ENCODE results near the gene DENND2D. TPM values are rescaled to one million over a fixed set of nuclear protein-coding genes. Genes with fewer than 3 reads are reported as not detected.

DENND2D gene
- total and polyA plus RNA-seq, 2 experiments from 2014 or later = 2.5 to 3.0 TPM

- H3K4me1 Mint-ChIP-seq = peaks cover 16% of the 10 kb centered on the region
- no peaks in the 10 kb centered on the region for H3K27me3 Mint-ChIP-seq (ENCODE audit: insufficient read depth, low read depth, poor library complexity)
- ATAC-seq (no peak), DNase-seq (ENCODE audit: low spot score) (no peak)
- no peak overlapping the region for H3K27ac Mint-ChIP-seq
- H3F3A ChIP-seq (replicated peaks; ENCODE audit: low read depth) = no peaks in the 10 kb centered on the region
- no peak overlapping the region for H2AFZ ChIP-seq
- no peaks in the 10 kb centered on the region for H3K9me2 ChIP-seq (ENCODE audit: insufficient read depth)
- H3K36me3 Mint-ChIP-seq (ENCODE audit: low read depth) = peaks cover 23% of the 10 kb centered on the region
- TF ChIP-seq POLR2AphosphoS5 (IDR thresholded peaks at IDR 0.05; ENCODE audit: low read depth) (no peak), JUNB (IDR thresholded peaks at IDR 0.05; ENCODE audit: unreplicated experiment) (no peak), CTCF (conservative IDR thresholded peaks at IDR 0.05; ENCODE audit: low read depth in 2 of 2) (no peak), REST (IDR thresholded peaks at IDR 0.05; ENCODE audit: unreplicated experiment) (no peak), STAT1 (IDR thresholded peaks at IDR 0.05; ENCODE audit: unreplicated experiment) (no peak), ZNF462 (CRISPR knock-in tag; IDR thresholded peaks at IDR 0.05) (no peak), ETS1 (IDR thresholded peaks at IDR 0.05) (no peak), ZNF331 (CRISPR knock-in tag; IDR thresholded peaks at IDR 0.05; ENCODE audit: low read depth) (no peak), ZNF114 (CRISPR knock-in tag; IDR thresholded peaks at IDR 0.05) (no peak), EZH2phosphoT487 (IDR thresholded peaks at IDR 0.05; ENCODE audit: unreplicated experiment) (no peak), EZH2 (IDR thresholded peaks at IDR 0.05; ENCODE audit: low read depth, unreplicated experiment) (no peak), CREB1 (CRISPR knock-in tag; IDR thresholded peaks at IDR 0.05; ENCODE audit: low read depth) (no peak), NANOG (IDR thresholded peaks at IDR 0.05; ENCODE audit: borderline replicate concordance) (no peak)
- H3K79me2 ChIP-seq (replicated peaks; ENCODE audit: insufficient read depth) = peaks cover 83% of the 10 kb centered on the region
- H3K27me3 ChIP-seq (ENCODE audit: insufficient read depth) = no peaks in the 10 kb centered on the region
- H3K4me3 Mint-ChIP-seq = no peak overlapping the region
- no peaks in the 10 kb centered on the region for H3K9me3 Mint-ChIP-seq
- no peak overlapping the region for H3K4me3 ChIP-seq
- H3K27ac ChIP-seq (ENCODE audit: low read depth) = no peak overlapping the region
- no peak overlapping the region for H3K4me2 ChIP-seq
- peaks cover 5% of the 10 kb centered on the region for H4K20me1 ChIP-seq (replicated peaks; ENCODE audit: insufficient read depth)
- H3K36me3 ChIP-seq (ENCODE audit: insufficient read depth) = peaks cover 12% of the 10 kb centered on the region; the same call in 1 of the 2 replicates
- H3K4me1 ChIP-seq (ENCODE audit: insufficient read depth) = peaks cover 10% of the 10 kb centered on the region
These were observed 54.9 kb downstream of the DENND2D start for GRCh38 chr1:111145542-111145941.
